ENCODE data around the gene RSPH4A.
"Not testable (repeated sequence)": the region's sequence is repeated elsewhere in the genome, so short reads cannot be mapped to it uniquely, and the experiment has no call there.

RSPH4A gene

GRCh38 chr6:116615937-116616736 is at the start of gene RSPH4A:
Gene RSPH4A (plus strand): TSS chr6:116616479. CDS start chr6:116616624, 145 bp downstream.
- peak; percentile 70 for DNase-seq

GRCh38 chr6:116568111-116568510 is 48.2 kb upstream of the RSPH4A start:
- no peak for DNase-seq

- DNase-seq, result no peak
These were observed 47.2 kb upstream of the RSPH4A start for GRCh38 chr6:116568821-116569755.

GRCh38 chr6:116570856-116571682 is 45.2 kb upstream of the RSPH4A start, which contains the start of gene RWDD1:
Gene RWDD1 (plus strand): TSS chr6:116571504. CDS start chr6:116571583, 79 bp downstream.
- DNase-seq, result peak; percentile 73

- no peak for DNase-seq
These were observed 44.6 kb upstream of the RSPH4A start for GRCh38 chr6:116571683-116572000.

GRCh38 chr6:116572162-116572561 is 44.1 kb upstream of the RSPH4A start:
- DNase-seq, result no peak

- no peak for DNase-seq
These were observed 41.1 kb upstream of the RSPH4A start for GRCh38 chr6:116575227-116575626.

GRCh38 chr6:116577486-116577885 is 38.8 kb upstream of the RSPH4A start:
- DNase-seq, result no peak

GRCh38 chr6:116578335-116578734 is 37.9 kb upstream of the RSPH4A start:
- no peak for DNase-seq

- no peak for DNase-seq
These were observed 37.1 kb upstream of the RSPH4A start for GRCh38 chr6:116579143-116579542.

GRCh38 chr6:116580198-116580597 is 36.1 kb upstream of the RSPH4A start:
- DNase-seq, result no peak

- DNase-seq, result no peak
These were observed 30.0 kb upstream of the RSPH4A start for GRCh38 chr6:116586276-116586675.

GRCh38 chr6:116586738-116587137 is 29.5 kb upstream of the RSPH4A start:
- DNase-seq, result no peak

GRCh38 chr6:116595247-116595646 is 21.0 kb upstream of the RSPH4A start:
- no peak for DNase-seq

GRCh38 chr6:116596815-116597214 is 19.5 kb upstream of the RSPH4A start:
- no peak for DNase-seq

GRCh38 chr6:116603916-116604315 is 12.4 kb upstream of the RSPH4A start:
- DNase-seq, result not testable (repeated sequence)

- not testable (repeated sequence) for DNase-seq
These were observed 11.4 kb upstream of the RSPH4A start for GRCh38 chr6:116604868-116605267.

GRCh38 chr6:116605935-116606334 is 10.3 kb upstream of the RSPH4A start:
- DNase-seq, result no peak

GRCh38 chr6:116611056-116611455 is 5.2 kb upstream of the RSPH4A start:
- DNase-seq, result no peak

- no peak for DNase-seq
These were observed 416 bp downstream of the RSPH4A start for GRCh38 chr6:116616737-116617053.

GRCh38 chr6:116624036-116624805 is 7.9 kb downstream of the RSPH4A start:
- no peak for DNase-seq

- no peak for DNase-seq
These were observed 9.6 kb downstream of the RSPH4A start for GRCh38 chr6:116625872-116626271.

All from NCI-H2081 treated with DMSO at 0.1 percent for 48 hours (cell line).